CD4-positive, alpha-beta T cell treated with Interleukin-6 at 100 ng/mL for 8 hours (primary cell): ENCODE data around the gene CMYA5.

Source experiments
- DNase-seq: peaks from one replicate; pipeline ENCODE4 v3.0.0-alpha.2; 2020; ENCODE audit warnings: mixed read lengths, low spot score

Gene CMYA5

DNA sequence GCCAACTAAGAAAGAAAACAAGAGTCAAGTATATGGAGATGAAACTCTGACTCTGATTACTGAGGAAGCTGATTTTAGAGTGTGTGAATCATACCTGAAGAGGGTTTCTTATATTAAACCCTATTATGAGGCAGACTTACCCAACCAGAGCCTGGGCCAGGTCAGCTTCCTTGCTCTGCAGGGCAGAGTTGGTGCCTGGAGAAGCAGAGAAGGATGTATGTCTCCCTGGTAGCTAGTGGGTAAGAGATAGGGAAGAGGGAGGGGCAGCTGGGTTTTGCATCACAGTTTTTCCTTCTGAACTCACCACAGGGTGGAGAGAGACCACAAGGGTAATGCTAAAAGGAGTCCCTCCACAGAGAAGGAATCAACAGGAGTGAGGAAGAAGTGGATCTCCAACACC lies 104.1 kb downstream of the CMYA5 start:
- DNase-seq, result no peak

DNA sequence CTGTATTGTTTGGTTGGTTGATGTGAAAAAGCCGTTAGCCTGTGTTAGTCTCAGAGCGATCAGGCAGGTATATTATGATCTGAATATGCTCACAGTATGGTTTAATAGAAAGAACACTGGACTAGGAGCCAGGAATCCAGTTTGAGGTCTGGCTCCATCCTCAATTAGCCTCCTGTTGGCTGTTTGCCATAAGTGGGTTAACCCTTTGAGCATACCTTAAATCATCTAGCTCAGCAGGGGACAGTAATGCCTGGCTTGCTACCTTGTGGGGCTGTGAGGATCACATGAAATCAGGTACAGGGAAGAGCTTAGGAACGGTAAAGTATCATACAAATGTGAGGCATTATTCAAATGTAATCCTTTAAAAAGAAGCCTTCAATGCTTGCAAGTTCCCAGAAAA lies 104.7 kb downstream of the CMYA5 start:
- DNase-seq, result no peak

DNA sequence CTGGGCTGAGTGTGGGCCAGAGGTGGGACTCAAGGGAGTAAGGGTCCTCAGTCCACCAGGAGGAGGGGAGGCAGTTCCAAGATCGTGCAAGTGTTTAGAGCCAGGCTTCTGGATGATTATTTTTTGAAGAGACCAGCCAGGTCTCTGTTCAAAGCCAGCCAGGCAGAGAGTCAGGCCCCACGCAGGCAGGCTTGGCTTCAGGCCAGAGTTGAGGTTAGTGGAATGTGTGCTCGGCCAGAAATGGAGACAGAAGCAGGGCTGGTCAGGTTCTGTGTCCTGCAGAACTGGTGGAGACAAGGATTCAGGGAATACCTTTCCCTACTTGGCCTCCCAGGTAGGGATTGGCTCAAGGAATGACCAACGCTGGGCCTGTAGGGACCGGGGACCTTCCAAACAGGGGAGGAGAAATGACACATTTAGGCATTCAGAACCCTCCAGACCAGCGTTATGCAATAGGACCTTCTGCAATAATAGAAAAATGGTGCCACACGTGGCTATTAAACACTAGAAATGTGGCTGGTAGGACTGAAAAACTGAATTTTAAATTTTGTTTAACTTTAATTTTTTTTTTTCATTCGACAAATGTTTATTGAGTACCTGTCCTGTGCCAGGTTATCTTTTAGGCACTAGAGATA lies 106.2 kb downstream of the CMYA5 start:
- DNase-seq, result no peak

DNA sequence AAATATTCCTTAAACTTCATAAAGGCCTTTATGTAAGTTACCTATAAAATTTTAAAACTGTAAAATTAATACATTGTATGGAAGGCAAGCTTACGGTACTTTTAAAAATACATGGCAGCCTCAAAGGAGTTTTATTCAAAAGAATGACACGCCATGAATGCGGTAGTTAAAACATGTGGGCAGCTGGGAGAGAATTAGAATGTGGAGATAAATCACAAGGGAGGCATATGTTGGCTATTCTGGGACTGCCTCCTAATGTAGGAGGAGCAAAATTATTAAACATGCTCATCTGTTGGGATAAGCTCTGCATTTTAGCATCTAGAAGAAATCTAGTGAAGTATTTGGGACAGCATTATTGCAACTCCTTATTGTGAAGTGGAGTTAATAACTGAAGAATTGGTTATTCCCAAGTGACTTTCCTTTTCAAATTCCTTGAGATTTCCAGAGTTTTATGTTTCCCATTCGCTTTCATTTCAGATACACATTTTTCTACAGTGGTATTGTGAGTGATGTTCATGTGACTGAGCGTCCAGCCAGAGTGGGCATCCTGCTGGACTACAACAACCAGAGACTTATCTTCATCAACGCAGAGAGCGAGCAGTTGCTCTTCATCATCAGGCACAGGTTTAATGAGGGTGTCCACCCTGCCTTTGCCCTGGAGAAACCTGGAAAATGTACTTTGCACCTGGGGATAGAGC lies 109.4 kb downstream of the CMYA5 start:
- DNase-seq, result no peak

DNA sequence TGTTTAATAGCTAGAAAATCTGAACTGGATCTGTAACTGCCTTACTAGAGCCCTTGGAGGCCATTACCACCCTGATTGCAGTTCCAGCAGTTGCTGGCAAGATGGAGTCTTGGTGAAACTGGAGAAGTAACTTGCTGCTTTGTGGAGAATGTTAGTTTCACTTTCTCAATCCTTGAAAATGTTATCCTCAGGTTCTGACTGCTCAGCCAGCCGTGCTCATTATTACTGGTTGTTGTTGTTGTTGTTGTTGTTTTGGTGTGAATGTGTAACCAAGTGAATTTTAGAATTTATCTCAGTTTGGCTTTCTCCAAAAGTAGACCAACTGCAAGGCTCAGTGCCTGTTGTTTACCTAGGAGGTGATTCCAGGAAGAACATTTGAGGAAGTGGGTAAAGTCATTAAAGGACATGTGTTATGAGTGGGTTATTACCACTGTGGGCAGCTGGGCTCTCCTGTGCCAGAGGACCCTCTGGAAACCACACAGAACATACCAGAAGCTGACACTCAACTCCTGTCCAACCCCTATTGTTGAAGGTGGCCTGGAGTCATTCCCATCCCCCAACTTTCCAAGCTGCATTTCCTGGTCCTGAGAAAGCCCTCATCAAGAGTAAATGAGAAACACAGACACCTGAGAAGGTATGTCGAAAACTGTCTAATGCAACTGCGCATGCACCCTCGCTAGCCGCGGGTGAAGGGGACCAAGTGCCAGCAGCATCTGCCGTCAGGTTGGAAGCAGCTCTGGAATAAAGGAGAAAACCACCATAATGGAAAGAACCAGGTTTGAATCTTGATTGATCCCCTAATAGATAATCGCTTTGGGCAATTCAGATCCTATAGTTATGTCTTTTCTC lies 111.6 kb downstream of the CMYA5 start:
- no peak for DNase-seq

DNA sequence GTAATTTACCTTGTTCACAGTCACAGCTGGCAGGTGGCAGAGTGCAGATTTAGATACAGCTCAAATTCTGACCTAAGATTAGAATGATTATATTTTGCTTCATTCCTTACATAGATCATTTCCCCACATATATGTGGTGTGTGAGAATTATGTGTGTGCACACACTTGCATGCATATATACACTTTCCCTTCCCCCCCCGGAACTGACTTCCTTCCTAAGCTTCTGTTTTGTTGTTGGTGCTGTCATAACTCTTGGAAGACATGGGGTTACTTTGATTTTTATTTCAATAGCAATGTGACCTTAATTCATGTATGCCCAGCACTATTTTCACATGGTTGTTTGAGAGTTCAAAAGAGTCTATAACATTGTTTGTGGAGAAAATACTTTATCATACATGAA lies 112.8 kb downstream of the CMYA5 start:
- DNase-seq, result no peak

DNA sequence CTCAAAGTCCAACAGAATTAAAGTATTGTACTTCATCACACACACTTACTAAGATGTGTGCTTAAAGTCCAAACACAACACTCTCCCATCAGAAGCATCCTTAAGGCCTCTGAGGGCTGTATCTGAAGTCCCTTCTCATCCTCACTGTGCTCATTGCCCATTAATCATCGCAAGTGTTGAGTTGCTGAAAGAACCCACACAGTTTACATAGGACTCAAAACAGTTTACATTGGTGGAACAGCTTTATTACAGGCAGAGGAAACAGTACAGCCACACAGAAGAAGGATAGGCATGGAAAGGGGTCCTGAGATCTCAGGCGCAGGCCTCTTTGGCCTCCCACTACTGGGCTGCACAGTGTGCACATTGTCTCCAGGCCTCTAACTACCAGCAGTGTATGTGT lies 113.4 kb downstream of the CMYA5 start:
- DNase-seq, result no peak

DNA sequence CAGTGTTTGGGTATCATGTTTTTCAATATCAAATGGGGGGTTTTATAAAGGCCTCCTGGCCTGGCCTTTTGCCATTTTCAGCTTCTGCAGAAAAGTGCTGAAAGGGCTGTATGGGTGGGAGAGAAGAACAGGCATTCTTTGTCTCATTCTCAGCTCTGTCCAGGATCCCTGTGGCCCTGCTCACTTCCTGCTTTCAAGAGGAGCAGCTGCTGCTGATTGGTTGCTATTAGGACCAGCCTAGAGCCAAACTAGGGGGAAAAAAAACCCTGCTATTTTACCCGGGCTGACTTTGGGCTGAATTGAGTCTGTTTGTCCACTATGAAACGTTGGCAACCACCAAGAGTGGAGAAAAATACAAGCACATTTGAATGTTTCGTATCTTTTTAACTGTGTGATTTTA lies 117.1 kb downstream of the CMYA5 start:
- no peak for DNase-seq

DNA sequence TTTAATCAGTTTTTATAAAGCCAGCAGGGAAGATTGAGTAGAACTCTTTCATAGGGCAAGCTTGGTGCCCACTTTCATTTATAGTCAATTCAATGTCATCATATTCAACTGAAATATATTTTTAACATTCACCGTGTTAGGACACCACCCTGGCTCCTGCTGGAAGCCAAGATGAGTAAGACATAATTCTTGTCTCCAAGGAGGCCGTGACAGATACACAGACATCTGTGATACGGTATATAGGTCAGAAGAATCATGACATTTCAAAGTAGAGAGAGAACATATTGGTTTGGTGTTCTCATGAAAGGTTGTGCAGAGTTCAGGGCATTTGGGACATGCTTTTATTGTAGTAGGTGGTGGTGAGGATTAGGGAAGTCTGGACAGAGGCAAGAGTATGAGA lies 120.1 kb downstream of the CMYA5 start:
- DNase-seq, result no peak

DNA sequence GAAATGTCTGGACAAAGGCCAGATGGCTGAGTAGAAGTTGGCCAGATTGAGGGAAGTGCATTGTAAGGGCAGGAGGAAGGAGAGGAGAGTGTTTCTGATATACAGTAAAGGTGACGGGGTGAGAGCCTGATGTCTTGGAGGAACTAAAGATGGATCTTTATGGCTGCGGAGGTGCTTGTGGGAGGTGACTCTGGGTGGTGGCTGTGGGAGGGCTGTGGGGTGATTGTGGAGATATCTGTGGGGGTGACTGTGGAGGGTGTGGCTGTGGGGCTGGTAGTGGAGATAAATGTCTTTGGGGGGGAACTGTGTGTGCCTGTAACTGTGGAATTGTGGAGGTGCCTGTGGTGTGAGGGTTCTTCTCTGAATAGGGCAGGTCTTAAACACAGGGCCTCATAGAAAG lies 121.4 kb downstream of the CMYA5 start:
- DNase-seq, result no peak

DNA sequence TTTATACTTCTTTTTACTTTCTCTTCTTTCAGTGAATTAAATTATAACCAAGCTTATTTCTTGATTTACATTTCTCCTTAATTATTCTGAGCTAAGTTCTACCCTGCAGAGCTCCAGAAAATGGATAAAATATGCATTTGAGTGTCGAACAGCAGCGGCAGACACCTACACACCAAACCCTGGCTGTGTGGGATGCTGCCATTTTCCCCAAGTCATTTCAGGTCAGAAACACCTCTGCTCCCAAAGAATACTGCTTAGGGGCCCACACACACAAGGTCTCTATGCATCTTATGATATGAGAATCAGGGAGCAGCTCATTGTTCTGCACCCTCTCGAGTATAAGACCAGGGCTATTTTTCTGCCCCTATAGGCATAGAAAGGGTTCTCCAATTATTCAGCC lies 122.3 kb downstream of the CMYA5 start:
- no peak for DNase-seq

DNA sequence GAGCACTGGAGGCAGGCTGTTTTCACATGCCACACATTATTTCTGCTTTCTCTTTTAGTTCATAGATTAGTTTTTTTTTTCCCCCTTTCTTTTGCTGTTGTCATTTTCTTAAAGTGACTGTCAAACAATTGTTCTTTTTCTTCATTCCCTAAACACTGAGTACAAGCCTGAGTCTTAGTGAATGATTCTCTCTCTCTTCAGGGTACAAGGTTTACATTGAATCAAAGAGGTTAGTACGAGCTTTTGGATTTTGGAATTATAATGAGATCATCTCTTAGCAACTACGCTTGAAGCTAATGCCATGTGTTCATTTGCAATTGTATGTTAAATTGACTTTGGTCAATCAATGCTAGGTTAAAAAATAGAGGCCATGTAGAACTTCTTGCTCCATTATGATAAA lies 125.1 kb downstream of the CMYA5 start:
- no peak for DNase-seq

DNA sequence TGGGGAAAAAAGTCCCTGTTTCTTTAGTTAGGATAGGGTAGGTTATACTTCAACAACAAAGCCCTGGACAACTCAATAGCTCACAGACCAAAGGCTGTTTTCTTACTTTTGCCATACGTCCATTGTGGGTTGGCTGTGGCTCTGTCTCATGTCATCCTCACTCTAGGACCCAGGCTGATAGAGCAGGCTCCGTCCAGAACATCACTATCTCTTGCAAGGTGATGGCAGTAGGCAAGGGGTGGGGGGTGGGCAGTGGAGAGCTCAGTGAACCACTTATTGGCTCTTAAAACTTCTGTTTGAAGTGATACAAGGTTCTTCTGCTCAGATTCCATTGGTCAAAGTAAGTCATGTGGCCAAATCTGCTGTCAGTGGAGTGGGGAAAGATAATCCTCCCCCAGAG lies 126.4 kb downstream of the CMYA5 start:
- DNase-seq, result no peak

DNA sequence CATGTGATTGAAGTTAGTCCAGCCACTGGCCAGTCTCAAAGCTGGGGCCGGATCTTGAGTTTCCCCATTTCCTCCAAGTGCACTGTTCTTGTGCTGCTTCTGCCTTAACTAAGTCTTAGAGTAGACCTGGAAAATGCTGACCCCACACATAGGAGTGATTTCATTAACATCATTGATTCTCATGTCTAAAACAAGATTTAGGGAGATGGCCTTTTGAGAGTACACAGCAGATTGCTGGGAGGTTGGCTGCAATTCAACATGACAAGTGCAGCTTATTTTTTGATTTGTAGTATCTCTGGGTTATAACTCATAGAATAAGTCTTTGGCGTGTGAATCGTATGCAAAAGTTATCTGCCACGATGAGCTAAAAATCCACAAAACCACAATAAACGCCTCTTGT lies 131.0 kb downstream of the CMYA5 start:
- DNase-seq, result no peak

DNA sequence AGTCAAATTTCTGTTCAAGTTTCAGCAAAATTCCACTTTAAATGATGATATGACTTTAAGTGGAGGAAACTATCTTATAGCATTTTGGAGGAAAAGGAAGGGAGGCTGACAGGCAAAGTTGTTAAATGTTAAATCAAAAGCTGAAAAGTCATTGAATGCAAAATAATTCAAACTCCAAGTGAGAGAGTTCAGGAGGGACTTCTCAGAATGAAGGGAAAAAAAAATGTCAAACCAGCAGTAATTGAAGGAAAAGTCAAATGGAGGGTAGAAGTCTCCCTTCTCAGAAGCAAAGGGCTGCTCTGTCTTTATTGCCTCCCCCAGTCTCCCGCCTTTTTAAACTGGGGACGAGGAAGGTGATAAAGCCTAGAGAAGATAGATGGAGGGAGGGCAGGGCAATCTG lies 134.8 kb downstream of the CMYA5 start:
- DNase-seq, result no peak

DNA sequence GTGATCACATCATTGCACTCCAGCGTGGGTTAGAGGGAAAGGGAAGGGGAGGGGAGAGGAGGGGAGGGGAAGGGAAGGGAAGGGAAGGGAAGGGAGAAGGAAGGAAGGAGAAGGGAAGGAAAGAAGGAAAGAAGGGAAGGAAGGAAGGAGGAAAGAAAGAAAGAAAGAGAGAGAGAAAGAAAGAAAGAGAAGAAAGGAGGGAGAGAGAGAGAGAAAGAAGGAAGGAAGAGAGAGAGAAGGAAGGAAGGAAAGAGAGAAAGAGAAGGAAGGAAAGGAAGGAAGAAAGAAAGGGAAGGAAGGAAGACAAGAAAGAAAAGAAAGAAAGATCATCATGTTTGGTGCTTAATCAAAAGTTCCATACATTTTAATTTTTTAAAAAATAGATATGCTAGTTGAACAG lies 136.2 kb downstream of the CMYA5 start:
- no peak for DNase-seq

DNA sequence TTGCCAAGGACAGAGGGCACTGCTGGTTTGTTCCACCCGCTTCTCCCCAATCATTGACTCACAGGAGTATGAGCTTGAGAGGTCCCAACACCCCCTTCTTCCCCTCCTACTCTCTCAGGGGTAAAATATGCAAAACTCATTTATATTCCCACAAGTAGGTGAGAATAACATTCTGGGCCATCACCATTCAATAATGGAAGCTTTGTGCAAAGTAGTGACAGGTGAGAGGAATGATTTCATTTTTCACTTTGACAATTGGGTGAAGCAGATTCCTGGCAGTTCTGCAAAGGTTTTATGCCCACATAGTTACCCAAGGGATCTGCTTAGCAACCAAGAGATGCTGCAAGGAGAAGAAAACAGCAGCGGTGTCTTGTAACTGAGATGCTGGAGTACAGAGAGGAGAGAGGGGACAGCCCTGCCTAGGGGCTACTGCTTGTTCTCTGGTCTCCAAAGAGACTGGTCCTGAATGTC lies 137.6 kb downstream of the CMYA5 start:
- DNase-seq, result no peak

DNA sequence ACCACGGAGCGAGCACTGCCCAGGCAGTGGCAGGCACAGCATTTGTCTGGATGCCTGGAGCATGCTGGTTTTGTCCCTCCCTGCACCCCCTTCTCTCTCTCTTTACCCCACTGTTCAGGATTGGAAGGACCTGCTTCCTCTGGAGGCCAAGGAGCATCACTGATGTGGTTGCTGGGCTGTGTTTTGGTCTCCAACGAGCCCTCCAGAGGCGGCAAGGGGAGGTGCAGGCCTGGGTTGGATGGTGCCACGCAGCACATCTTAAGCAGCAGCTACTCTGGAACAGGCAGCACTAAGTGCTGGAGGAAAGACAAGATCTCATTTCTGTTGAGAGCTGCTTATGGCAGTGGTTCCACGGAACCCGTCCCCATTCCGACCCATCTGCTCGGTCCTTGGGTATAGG lies 139.6 kb downstream of the CMYA5 start:
- DNase-seq, result no peak

DNA sequence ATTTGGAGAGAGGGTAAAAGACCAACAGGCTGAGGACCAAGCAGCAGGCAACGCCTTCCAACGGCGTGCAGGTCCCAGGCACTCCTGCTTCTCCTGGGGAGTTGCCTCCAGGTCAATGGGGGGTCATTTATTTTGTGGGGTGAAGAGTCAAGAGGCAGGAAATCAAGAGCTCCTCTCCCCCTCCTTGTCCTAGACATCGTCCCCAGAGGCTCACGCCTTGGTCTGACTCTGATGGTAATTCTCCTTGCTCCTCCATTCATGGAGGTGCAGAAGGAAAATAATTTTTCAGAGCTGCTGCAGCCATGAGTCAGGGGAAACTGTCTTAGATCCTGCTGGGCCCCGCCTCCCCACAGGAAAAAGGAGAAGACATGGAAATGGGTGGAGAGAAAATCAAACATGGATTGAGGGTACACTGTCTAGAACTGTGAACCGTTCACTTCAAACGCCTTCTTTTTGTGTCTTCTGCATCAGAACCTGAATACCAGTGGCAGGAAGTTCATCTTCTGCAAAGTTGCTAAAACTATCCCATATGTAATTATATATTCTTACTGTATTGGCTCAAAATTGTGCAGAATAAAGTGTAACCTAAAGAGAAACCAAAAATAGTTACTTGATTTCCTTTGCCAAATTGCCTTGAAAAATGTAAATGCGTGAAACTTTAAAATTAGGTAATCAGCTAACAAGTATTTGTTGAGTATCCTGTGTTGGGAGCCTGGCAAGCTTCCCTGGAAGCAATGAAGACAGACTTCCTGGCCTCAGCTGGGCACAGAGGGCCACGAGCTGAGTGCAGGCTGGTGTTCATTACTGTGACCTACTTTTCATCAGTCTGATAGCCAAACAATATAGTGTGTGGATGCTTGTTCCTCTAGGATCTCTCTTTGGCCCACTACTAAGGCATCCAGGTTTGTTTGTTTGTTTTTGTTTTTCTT lies 142.0 kb downstream of the CMYA5 start:
- no peak for DNase-seq

DNA sequence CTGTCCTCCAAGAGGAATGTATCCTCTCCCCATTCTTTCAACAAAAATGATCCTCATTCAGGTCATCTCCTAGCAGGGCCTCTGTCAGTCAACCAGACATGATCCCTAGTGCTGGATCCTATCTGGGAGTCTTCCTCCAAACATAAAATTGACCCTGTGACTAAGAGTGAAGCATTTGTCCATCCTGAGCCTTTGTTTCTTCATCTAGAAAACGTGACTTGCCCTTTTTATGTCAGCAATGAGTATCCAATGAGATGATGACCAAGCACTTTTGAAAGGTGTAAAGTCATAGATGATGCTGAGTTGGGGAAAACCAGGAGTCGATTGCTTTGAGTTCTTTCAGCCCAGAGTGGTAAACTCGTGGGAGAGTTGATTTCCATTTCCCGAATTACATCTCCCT lies 143.3 kb downstream of the CMYA5 start:
- no peak for DNase-seq

DNA sequence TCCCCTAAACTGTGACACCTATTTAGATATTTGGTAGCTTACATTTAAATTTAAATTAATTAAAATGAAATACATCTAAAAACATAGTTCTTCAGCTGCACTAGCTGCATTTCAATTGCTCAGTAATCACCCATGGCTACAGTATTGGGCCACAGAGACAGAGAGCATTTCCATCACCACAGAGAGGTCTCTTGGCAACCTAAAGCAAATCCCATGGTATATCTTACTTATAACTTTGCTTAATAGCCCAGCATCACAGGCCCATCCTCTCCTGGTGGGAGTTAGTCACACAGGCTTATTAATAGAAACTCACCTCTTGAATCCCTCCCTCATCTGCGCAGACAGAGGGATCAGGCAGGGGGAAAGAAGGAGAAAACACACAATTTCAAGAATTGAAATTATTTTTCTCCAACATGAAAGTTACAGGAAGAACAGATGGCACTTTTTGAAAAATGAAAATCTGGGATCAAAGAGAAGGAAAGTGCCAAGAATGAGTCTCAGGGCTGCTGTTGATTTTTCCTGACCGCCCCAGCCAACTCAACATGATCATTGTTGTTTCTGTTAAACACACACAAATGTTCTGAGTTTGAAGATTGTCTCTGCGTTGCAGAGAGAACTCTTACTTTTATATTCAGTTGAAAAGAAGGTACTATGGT lies 144.6 kb downstream of the CMYA5 start:
- no peak for DNase-seq
